H9 (cell line): ENCODE results near the gene LPP. TPM values are rescaled to one million over a fixed set of nuclear protein-coding genes. Genes with fewer than 3 reads are reported as not detected.

Source experiments
- DNase-seq: peaks from one replicate; pipeline ENCODE4 v3.0.0-alpha.2; 2017
- H2AFZ ChIP-seq: one replicate; pipeline ENCODE4 v1.6.1; 2013; ENCODE audit warnings: mild to moderate bottlenecking, low read length, control low read depth, moderate library complexity
- H2AK5ac ChIP-seq: 2 replicates; pipeline ENCODE4 v1.6.1; 2013; ENCODE audit warnings: low read length, control low read depth, mixed read lengths; ENCODE audit not compliant: insufficient read length
- H2BK120ac ChIP-seq: one replicate; pipeline ENCODE4 v1.6.1; 2013; ENCODE audit warnings: low read depth, mild to moderate bottlenecking, low read length, control low read depth, inconsistent platforms; ENCODE audit not compliant: poor library complexity, severe bottlenecking
- H2BK12ac ChIP-seq: 2 replicates; pipeline ENCODE4 v1.6.1; 2013; ENCODE audit warnings: low read length, control low read depth, mixed read lengths, low read depth; ENCODE audit not compliant: insufficient read length
- H2BK15ac ChIP-seq: 2 replicates; pipeline ENCODE4 v1.6.1; 2013; ENCODE audit warnings: low read depth, low read length, control low read depth
- H2BK20ac ChIP-seq: one replicate; pipeline ENCODE4 v1.6.1; 2013; ENCODE audit warnings: low read depth, mild to moderate bottlenecking, low read length, control low read depth, inconsistent platforms; ENCODE audit not compliant: poor library complexity, severe bottlenecking
- H2BK5ac ChIP-seq: 2 replicates; pipeline ENCODE4 v1.6.1; 2013; ENCODE audit warnings: low read length, control low read depth, mixed read lengths; ENCODE audit not compliant: insufficient read length
- H3K14ac ChIP-seq: 2 replicates; pipeline ENCODE4 v1.6.1; 2013; ENCODE audit warnings: low read length, control low read depth; ENCODE audit not compliant: insufficient read depth
- H3K18ac ChIP-seq: 2 replicates; pipeline ENCODE4 v1.6.1; 2013; ENCODE audit warnings: low read depth, mild to moderate bottlenecking, mixed read lengths, low read length, control low read depth; ENCODE audit not compliant: insufficient read length
- H3K23ac ChIP-seq: 2 replicates; pipeline ENCODE4 v1.6.1; 2013; ENCODE audit warnings: low read length, control low read depth, mixed read lengths, low read depth; ENCODE audit not compliant: insufficient read length
- H3K23me2 ChIP-seq: 2 replicates; pipeline ENCODE4 v1.6.1; 2013; ENCODE audit warnings: low read depth, mild to moderate bottlenecking, mixed read lengths, low read length, control low read depth; ENCODE audit not compliant: insufficient read length, poor library complexity, severe bottlenecking
- H3K27ac ChIP-seq: 2 replicates; pipeline ENCODE4 v1.5.1; 2013; ENCODE audit warnings: low read length, control low read depth, mixed read lengths, low read depth; ENCODE audit not compliant: insufficient read length
- H3K27me3 ChIP-seq: 2 replicates; pipeline ENCODE4 v1.6.1; 2013; ENCODE audit warnings: low read length, control low read depth, inconsistent platforms; ENCODE audit not compliant: insufficient read depth
- H3K4ac ChIP-seq: 2 replicates; pipeline ENCODE4 v1.6.1; 2013; ENCODE audit warnings: low read depth, mild to moderate bottlenecking, control low read depth, inconsistent platforms, low read length, moderate library complexity
- H3K4me1 ChIP-seq: 2 replicates; pipeline ENCODE4 v1.6.1; 2013; ENCODE audit warnings: low read length, control low read depth, inconsistent platforms; ENCODE audit not compliant: insufficient read depth
- H3K4me2 ChIP-seq: 2 replicates; pipeline ENCODE4 v1.6.1; 2013; ENCODE audit warnings: low read length, control low read depth, mixed read lengths; ENCODE audit not compliant: insufficient read length, insufficient read depth
- H3K56ac ChIP-seq: 2 replicates; pipeline ENCODE4 v1.6.1; 2013; ENCODE audit warnings: low read depth, mild to moderate bottlenecking, mixed read lengths, low read length, control low read depth; ENCODE audit not compliant: insufficient read length
- H3K79me1 ChIP-seq: 2 replicates; pipeline ENCODE4 v1.6.1; 2013; ENCODE audit warnings: low read depth, mild to moderate bottlenecking, moderate library complexity, low read length, control low read depth, inconsistent platforms; ENCODE audit not compliant: insufficient read depth, poor library complexity, severe bottlenecking
- H3K79me2 ChIP-seq: 2 replicates; pipeline ENCODE4 v1.6.1; 2013; ENCODE audit warnings: low read length, control low read depth, inconsistent platforms; ENCODE audit not compliant: insufficient read depth
- H3K9ac ChIP-seq: 2 replicates; pipeline ENCODE4 v1.6.1; 2013; ENCODE audit warnings: low read length, control low read depth, mixed read lengths; ENCODE audit not compliant: insufficient read length; ENCODE audit errors: extremely low read depth
- H3K9me3 ChIP-seq: one replicate; pipeline ENCODE4 v1.6.1; 2013; ENCODE audit warnings: low read depth, low read length, inconsistent platforms; ENCODE audit not compliant: control insufficient read depth
- H3T11ph ChIP-seq: one replicate; pipeline ENCODE4 v1.6.1; 2013; ENCODE audit warnings: mild to moderate bottlenecking, low read length, control low read depth, inconsistent platforms
- H4K20me1 ChIP-seq: one replicate; pipeline ENCODE4 v1.6.1; 2013; ENCODE audit not compliant: control insufficient read depth, insufficient read length, insufficient read depth
- H4K5ac ChIP-seq: 2 replicates; pipeline ENCODE4 v1.6.1; 2013; ENCODE audit warnings: low read depth, mild to moderate bottlenecking, mixed read lengths, low read length, control low read depth; ENCODE audit not compliant: insufficient read length
- H4K8ac ChIP-seq: replicated peaks from 2 replicates; pipeline ENCODE4 v1.6.1; 2013; ENCODE audit warnings: low read length, control low read depth, mixed read lengths, low read depth; ENCODE audit not compliant: insufficient read length
- H4K91ac ChIP-seq: 2 replicates; pipeline ENCODE4 v1.6.1; 2013; ENCODE audit warnings: low read depth, mild to moderate bottlenecking, moderate library complexity, mixed read lengths, low read length, control low read depth; ENCODE audit not compliant: insufficient read length
- H3K27ac Mint-ChIP-seq, 3 experiments: 2 replicates in 2 of 3; 3 replicates in 1 of 3; pipeline ENCODE4 v1.8.0; 2020 to 2021; ENCODE audit warnings: mixed read lengths in 3 of 3, mild to moderate bottlenecking in 1 of 3, moderate library complexity in 1 of 3
- H3K27me3 Mint-ChIP-seq: 2 replicates; pipeline ENCODE4 v1.8.0; 2021; ENCODE audit warnings: low read depth, mild to moderate bottlenecking, moderate library complexity, mixed read lengths
- H3K36me3 Mint-ChIP-seq, 3 experiments: 2 replicates in 2 of 3; 3 replicates in 1 of 3; pipeline ENCODE4 v1.8.0; 2020 to 2021; ENCODE audit warnings: low read depth in 3 of 3, mixed read lengths in 3 of 3; ENCODE audit not compliant: insufficient read depth in 1 of 3
- H3K4me1 Mint-ChIP-seq, 2 experiments: 2 replicates each; pipeline ENCODE4 v1.8.0; 2020; ENCODE audit warnings: mixed read lengths in 2 of 2
- H3K4me3 Mint-ChIP-seq, 2 experiments: 2 replicates in 1 of 2; 3 replicates in 1 of 2; pipeline ENCODE4 v1.8.0; 2020 to 2021; ENCODE audit warnings: mild to moderate bottlenecking in 2 of 2, mixed read lengths in 2 of 2, moderate library complexity in 1 of 2
- H3K9me3 Mint-ChIP-seq, 2 experiments: 2 replicates in 1 of 2; 3 replicates in 1 of 2; pipeline ENCODE4 v1.8.0; 2020; ENCODE audit warnings: mild to moderate bottlenecking in 2 of 2, mixed read lengths in 2 of 2, moderate library complexity in 1 of 2
- CTCF ChIP-seq: fragments of 200-600 bp; sonication (generic); conservative IDR thresholded peaks from 3 replicates; pipeline ENCODE4 v1.8.0; 2021; ENCODE audit warnings: antibody characterized with exemption, mild to moderate bottlenecking
- WGBS: extraction: QIAGEN DNeasy Blood & Tissue Kit; methylation state at CpG from one replicate; pipeline ENCODE4 v1.1.7; 2013; ENCODE audit warnings: missing lambda C conversion rate, low lambda C conversion rate, mixed read lengths; ENCODE audit not compliant: insufficient read length; ENCODE audit errors: extremely low coverage; 5-methylcytosine and 5-hydroxymethylcytosine counted together
- total RNA-seq: library from RNA; stranded (reverse); gene quantifications from 2 replicates; pipeline ENCODE4 v1.2.1, GENCODE V29; 2021

LPP gene
- total RNA-seq, 1 experiment from 2014 or later, result 64.6 TPM

DNA sequence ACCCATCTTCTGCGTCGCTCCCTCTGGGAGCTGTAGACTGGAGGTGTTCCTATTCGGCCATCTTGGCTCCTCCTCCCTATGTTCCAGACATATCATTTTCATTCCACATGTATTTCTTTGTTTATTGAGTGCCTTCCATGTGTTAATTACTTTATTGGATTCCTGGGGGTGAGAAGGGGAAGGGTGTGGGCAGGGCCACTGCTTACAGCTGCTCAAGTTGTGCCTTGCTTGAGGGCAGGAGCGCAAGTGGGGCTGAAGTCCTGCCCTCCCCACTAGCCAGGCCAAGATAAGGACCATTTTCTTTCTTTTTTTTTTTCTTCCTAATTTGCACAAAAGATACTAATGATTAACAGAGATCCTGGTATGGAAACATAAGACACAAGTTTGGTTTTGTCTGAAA lies 224.8 kb downstream of the LPP start:
- no peaks in the 10 kb centered on the region for H3K9me3 ChIP-seq
- no peak overlapping the region for H3K4me2 ChIP-seq
- no peak overlapping the region for H2BK12ac ChIP-seq
- H3K4me3 Mint-ChIP-seq, result no peak overlapping the region
- no peak overlapping the region for H3K18ac ChIP-seq
- no CpG with 5 or more reads among the region's 4 CpGs for WGBS
- H2AK5ac ChIP-seq, result no peak overlapping the region
- H4K5ac ChIP-seq, result no peak overlapping the region
- peaks cover 0 to 4% of the 10 kb centered on the region in 2 experiments; a peak in 2 of 4 replicates for H3K4me1 Mint-ChIP-seq
- no peak overlapping the region for H3K14ac ChIP-seq
- no peaks in the 10 kb centered on the region for H3K27me3 ChIP-seq
- no peak overlapping the region for H4K91ac ChIP-seq
- H3K23me2 ChIP-seq, result no peaks in the 10 kb centered on the region
- H3K27me3 Mint-ChIP-seq, result no peaks in the 10 kb centered on the region
- H3K79me1 ChIP-seq, result no peaks in the 10 kb centered on the region
- no peak for DNase-seq
- H3K56ac ChIP-seq, result no peak overlapping the region
- H3K79me2 ChIP-seq, result no peaks in the 10 kb centered on the region
- no peak overlapping the region for H2BK120ac ChIP-seq
- no peak overlapping the region for H3K23ac ChIP-seq
- no peak overlapping the region for H2BK5ac ChIP-seq
- peaks cover 33 to 36% of the 10 kb centered on the region in 2 experiments for H3K9me3 Mint-ChIP-seq
- H3K36me3 Mint-ChIP-seq, result peaks cover 28 to 44% (median 31%) of the 10 kb centered on the region in 3 experiments
- H3T11ph ChIP-seq, result no peak overlapping the region
- H3K9ac ChIP-seq, result no peak overlapping the region
- no peak for TF ChIP-seq CTCF
- no peak overlapping the region for H2BK15ac ChIP-seq
- no peak overlapping the region for H3K27ac ChIP-seq
- H3K27ac Mint-ChIP-seq, result no peak overlapping the region
- no peak overlapping the region for H3K4ac ChIP-seq
- no peak overlapping the region for H2BK20ac ChIP-seq
- H4K20me1 ChIP-seq, result no peaks in the 10 kb centered on the region
- no peak overlapping the region for H4K8ac ChIP-seq
- H3K4me1 ChIP-seq, result no peaks in the 10 kb centered on the region
- H2AFZ ChIP-seq, result no peak overlapping the region
